ENCODE data around the gene CLIP2.

DNA sequence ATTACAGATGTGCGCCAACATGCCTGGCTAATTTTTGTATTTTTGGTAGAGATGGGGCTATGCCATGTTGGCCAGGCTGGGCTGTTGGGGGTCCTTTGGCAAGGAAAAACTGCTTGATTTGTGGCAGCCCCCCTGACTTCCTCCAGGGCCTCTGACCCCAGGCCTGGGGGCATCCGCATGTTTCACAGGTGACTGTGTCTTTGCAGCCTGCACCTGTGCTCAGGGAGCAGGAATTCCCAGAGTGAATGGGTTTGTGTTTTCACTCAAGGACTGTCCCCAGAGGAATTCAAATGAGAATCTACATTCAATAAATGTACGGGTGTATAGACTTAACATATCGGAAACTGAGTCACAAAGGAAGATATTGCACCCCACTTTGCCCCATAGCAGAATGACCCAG, 11.6 kb upstream of the CLIP2 start:
- TF ChIP-seq POLR2AphosphoS5 (IDR thresholded peaks at IDR 0.05): no peak
- TF ChIP-seq, protein P1, sequence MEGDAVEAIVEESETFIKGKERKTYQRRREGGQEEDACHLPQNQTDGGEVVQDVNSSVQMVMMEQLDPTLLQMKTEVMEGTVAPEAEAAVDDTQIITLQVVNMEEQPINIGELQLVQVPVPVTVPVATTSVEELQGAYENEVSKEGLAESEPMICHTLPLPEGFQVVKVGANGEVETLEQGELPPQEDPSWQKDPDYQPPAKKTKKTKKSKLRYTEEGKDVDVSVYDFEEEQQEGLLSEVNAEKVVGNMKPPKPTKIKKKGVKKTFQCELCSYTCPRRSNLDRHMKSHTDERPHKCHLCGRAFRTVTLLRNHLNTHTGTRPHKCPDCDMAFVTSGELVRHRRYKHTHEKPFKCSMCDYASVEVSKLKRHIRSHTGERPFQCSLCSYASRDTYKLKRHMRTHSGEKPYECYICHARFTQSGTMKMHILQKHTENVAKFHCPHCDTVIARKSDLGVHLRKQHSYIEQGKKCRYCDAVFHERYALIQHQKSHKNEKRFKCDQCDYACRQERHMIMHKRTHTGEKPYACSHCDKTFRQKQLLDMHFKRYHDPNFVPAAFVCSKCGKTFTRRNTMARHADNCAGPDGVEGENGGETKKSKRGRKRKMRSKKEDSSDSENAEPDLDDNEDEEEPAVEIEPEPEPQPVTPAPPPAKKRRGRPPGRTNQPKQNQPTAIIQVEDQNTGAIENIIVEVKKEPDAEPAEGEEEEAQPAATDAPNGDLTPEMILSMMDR (IDR thresholded peaks at IDR 0.05): no peak
- no peak for TF ChIP-seq POLR2A (IDR thresholded peaks at IDR 0.05)
- TF ChIP-seq EP300 (IDR thresholded peaks at IDR 0.05): no peak

All from sigmoid colon (tissue), 4 donors.